SU-DHL-6 (cell line): ENCODE results near the gene KCNJ16.

Source experiments
- H2AFZ ChIP-seq: fragments of 200-600 bp; sonication (generic); 2 replicates; pipeline ENCODE4 v1.6.1; 2014; ENCODE audit warnings: low read depth, mild to moderate bottlenecking, moderate library complexity, mixed read lengths, antibody characterized with exemption, low read length; ENCODE audit not compliant: severe bottlenecking
- H3F3A ChIP-seq: fragments of 200-600 bp; shearing (Covaris generic); 2 replicates; pipeline ENCODE4 v1.6.0; 2016; ENCODE audit warnings: antibody characterized with exemption, mild to moderate bottlenecking; ENCODE audit not compliant: insufficient read depth
- H3K27ac ChIP-seq: fragments of 200-600 bp; sonication (generic); 2 replicates; pipeline ENCODE4 v1.5.1; 2016; ENCODE audit warnings: low read depth, mild to moderate bottlenecking, low read length, moderate library complexity, mixed read lengths
- H3K27me3 ChIP-seq: fragments of 200-600 bp; sonication (generic), shearing (Covaris generic); 2 replicates; pipeline ENCODE4 v1.6.0; 2014; ENCODE audit warnings: mild to moderate bottlenecking, low read length
- H3K36me3 ChIP-seq: fragments of 200-600 bp; sonication (generic); 2 replicates; pipeline ENCODE4 v1.6.1; 2014; ENCODE audit warnings: mild to moderate bottlenecking, low read length, mixed read lengths
- H3K4me2 ChIP-seq: fragments of 300-600, 200-600 bp; shearing (Covaris generic), sonication (generic); 2 replicates; pipeline ENCODE4 v1.6.0; 2014; ENCODE audit warnings: low read length, low read depth, mild to moderate bottlenecking; ENCODE audit not compliant: poor library complexity, severe bottlenecking
- H3K4me3 ChIP-seq: fragments of 200-600 bp; sonication (generic); 2 replicates; pipeline ENCODE4 v1.5.1; 2014; ENCODE audit warnings: antibody characterized with exemption, low read length, mild to moderate bottlenecking, mixed read lengths; ENCODE audit not compliant: insufficient read depth, poor library complexity, severe bottlenecking
- H3K79me2 ChIP-seq: fragments of 200-600 bp; sonication (generic); 2 replicates; pipeline ENCODE4 v1.6.1; 2014; ENCODE audit warnings: mild to moderate bottlenecking, low read length, moderate library complexity; ENCODE audit not compliant: insufficient read depth
- H3K9ac ChIP-seq: fragments of 200-600 bp; sonication (generic); 2 replicates; pipeline ENCODE4 v1.7.0; 2014; ENCODE audit warnings: mild to moderate bottlenecking, low read length
- H3K9me2 ChIP-seq: fragments of 200-600 bp; sonication (generic); replicated peaks from 2 replicates; pipeline ENCODE4 v1.6.1; 2014; ENCODE audit warnings: low read length; ENCODE audit not compliant: insufficient read depth
- H3K9me3 ChIP-seq: fragments of 200-600 bp; sonication (generic); 2 replicates; pipeline ENCODE4 v1.6.1; 2014; ENCODE audit warnings: low read length, mixed read lengths; ENCODE audit not compliant: insufficient read depth
- H4K20me1 ChIP-seq: fragments of 200-600 bp; sonication (generic); 2 replicates; pipeline ENCODE4 v1.6.1; 2014; ENCODE audit warnings: low read depth, mild to moderate bottlenecking, antibody characterized with exemption, low read length, moderate library complexity, mixed read lengths
- EZH2phosphoT487 ChIP-seq: fragments of 200-600 bp; sonication (generic), shearing (Covaris generic); conservative IDR thresholded peaks from 2 replicates; pipeline ENCODE4 v1.6.1; 2018; ENCODE audit warnings: mild to moderate bottlenecking, antibody characterized with exemption, low read length, moderate library complexity, mixed read lengths
- TF ChIP-seq, protein P1 (sequence below): fragments of 200-600 bp; sonication (generic); IDR thresholded peaks from one replicate; pipeline ENCODE4 v1.5.1; 2017; ENCODE audit warnings: antibody characterized with exemption, mild to moderate bottlenecking, low read length, moderate library complexity; ENCODE audit not compliant: insufficient read depth, poor library complexity, severe bottlenecking

KCNJ16 gene

DNA sequence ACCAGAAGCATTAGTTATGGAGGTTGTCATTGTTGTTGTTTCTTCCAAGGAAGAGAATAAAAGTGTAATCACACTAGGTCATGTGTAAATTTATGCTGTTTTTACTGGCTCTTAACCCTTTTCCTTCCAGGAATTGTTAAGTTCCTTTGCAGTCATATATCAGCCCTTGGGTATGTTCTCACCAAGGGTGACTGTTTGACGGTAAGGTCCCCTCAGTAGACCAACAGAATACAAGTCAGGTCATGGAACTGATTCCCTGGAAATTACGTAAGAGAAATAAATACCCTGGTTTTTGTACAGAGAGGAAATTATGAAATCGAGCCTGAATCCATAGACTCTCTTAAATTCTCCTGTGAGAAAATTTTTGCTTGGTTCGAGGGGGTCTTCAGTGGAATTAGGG, 83.2 kb downstream of the KCNJ16 start:
- no peaks in the 10 kb centered on the region for H3K79me2 ChIP-seq
- no peak overlapping the region for H3K4me2 ChIP-seq
- no peak overlapping the region for H3K4me3 ChIP-seq
- no peaks in the 10 kb centered on the region for H3F3A ChIP-seq
- H3K36me3 ChIP-seq, result no peaks in the 10 kb centered on the region
- H3K27ac ChIP-seq, result no peak overlapping the region
- H3K9ac ChIP-seq, result no peak overlapping the region
- no peak for TF ChIP-seq EZH2phosphoT487
- no peaks in the 10 kb centered on the region for H3K27me3 ChIP-seq
- no peak overlapping the region for H2AFZ ChIP-seq
- H4K20me1 ChIP-seq, result no peaks in the 10 kb centered on the region
- H3K9me2 ChIP-seq, result no peaks in the 10 kb centered on the region
- H3K9me3 ChIP-seq, result no peaks in the 10 kb centered on the region

DNA sequence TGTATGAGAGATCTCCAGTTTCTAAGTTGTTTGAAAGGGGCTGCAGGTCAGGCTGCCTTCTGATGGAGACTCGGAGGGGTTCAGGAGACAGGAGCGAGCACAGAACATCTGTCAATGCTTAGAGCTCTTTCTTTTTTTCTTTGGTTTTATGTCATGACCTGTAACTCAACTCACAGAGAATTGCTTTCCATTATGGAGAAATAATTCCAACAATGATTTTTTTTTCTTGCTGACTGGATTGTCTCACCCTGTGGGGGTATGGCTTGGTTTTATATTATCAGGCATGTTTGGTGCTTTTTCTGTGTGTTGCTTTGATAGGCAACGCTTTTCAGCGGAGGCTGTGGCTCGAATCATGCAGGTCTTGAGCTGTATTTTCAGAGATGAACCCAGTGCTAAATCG, 83.6 kb downstream of the KCNJ16 start:
- no peak for TF ChIP-seq EZH2phosphoT487
- TF ChIP-seq, protein P1, sequence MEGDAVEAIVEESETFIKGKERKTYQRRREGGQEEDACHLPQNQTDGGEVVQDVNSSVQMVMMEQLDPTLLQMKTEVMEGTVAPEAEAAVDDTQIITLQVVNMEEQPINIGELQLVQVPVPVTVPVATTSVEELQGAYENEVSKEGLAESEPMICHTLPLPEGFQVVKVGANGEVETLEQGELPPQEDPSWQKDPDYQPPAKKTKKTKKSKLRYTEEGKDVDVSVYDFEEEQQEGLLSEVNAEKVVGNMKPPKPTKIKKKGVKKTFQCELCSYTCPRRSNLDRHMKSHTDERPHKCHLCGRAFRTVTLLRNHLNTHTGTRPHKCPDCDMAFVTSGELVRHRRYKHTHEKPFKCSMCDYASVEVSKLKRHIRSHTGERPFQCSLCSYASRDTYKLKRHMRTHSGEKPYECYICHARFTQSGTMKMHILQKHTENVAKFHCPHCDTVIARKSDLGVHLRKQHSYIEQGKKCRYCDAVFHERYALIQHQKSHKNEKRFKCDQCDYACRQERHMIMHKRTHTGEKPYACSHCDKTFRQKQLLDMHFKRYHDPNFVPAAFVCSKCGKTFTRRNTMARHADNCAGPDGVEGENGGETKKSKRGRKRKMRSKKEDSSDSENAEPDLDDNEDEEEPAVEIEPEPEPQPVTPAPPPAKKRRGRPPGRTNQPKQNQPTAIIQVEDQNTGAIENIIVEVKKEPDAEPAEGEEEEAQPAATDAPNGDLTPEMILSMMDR, result no peak
- Histone ChIP-seq H3K79me2 (no peaks in the 10 kb centered on the region), H3K4me3 (no peak overlapping the region), H3K9me3 (no peaks in the 10 kb centered on the region), H3K27ac (no peak overlapping the region), H4K20me1 (no peaks in the 10 kb centered on the region), H3K9ac (no peak overlapping the region), H2AFZ (no peak overlapping the region), H3K4me2 (no peak overlapping the region), H3F3A (no peaks in the 10 kb centered on the region), H3K9me2 (no peaks in the 10 kb centered on the region), H3K36me3 (no peaks in the 10 kb centered on the region), H3K27me3 (no peaks in the 10 kb centered on the region)

DNA sequence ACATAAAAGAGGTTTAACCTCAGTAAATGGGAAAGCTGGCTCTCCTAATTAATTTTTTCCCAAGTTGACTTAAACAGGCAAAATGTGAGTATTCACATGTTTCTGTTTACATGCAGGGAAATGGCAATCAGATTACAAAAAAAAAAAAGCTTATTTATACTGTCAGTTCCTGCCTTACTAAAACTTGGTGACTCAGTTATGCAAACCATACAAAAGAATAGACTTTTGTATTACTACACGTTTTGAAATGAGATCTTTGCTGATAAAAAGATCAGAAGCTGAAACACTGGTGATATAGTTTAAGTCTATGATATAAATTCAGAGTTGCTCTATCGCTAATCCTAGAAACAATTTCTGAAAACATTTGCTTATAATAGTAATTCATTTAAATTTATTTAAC, 85.0 kb downstream of the KCNJ16 start:
- H3K4me3 ChIP-seq, result no peak overlapping the region
- H3K9me3 ChIP-seq, result no peaks in the 10 kb centered on the region
- H3K27me3 ChIP-seq, result no peaks in the 10 kb centered on the region
- H3K79me2 ChIP-seq, result no peaks in the 10 kb centered on the region
- no peaks in the 10 kb centered on the region for H3K36me3 ChIP-seq
- H4K20me1 ChIP-seq, result no peaks in the 10 kb centered on the region
- H3K27ac ChIP-seq, result no peak overlapping the region
- no peak overlapping the region for H2AFZ ChIP-seq
- H3K9me2 ChIP-seq, result no peaks in the 10 kb centered on the region
- no peaks in the 10 kb centered on the region for H3F3A ChIP-seq
- TF ChIP-seq, protein P1, result no peak
- no peak for TF ChIP-seq EZH2phosphoT487
- H3K4me2 ChIP-seq, result no peak overlapping the region
- no peak overlapping the region for H3K9ac ChIP-seq

DNA sequence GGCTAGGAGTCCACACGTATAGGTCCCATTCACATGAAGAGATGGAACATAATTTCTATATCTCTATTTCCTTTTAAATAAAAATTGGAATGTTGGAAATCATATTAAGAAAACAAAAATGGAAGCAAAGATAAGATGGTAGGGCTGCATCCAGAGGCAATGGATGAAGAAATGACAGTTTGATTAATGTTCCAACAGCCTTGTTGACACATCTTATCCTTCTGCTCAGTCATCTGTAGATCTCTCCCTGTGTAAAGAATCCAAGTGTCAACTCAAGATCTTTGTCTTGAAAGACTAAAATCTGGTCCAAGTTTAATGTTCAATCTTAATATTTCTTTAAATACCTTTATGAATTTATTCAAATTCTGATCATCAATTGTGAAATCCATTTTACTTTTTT, 86.5 kb downstream of the KCNJ16 start:
- Histone ChIP-seq H3K4me3 (no peak overlapping the region), H3K9ac (no peak overlapping the region), H3K27ac (no peak overlapping the region), H3K27me3 (no peaks in the 10 kb centered on the region), H3F3A (no peaks in the 10 kb centered on the region), H3K4me2 (no peak overlapping the region), H3K9me3 (no peaks in the 10 kb centered on the region), H2AFZ (no peak overlapping the region), H4K20me1 (no peaks in the 10 kb centered on the region), H3K79me2 (no peaks in the 10 kb centered on the region), H3K36me3 (no peaks in the 10 kb centered on the region), H3K9me2 (no peaks in the 10 kb centered on the region)
- no peak for TF ChIP-seq EZH2phosphoT487
- TF ChIP-seq, protein P1, result no peak
